Measurements from ENCODE around the gene PDGFRB.

DNA sequence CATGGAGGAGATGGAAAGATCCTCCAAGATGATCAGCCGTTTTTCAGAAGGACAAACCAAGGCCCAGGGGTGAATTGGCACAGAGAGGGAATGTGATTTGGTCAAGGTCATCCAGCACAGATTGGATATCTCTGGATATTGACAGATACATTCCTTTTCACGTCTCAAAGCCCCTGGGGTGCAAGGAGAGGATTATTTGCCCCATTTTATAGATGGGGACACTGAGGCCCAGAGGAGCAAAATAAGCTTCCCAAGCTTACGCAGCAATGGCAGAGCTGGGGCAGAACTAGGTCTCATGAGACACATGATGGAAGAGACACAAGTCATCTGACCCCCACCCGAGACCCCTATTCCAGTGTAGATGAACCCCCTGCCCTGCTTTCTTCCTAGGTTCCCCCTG is 895 bp upstream of the PDGFRB start:
- TF ChIP-seq, protein P1, sequence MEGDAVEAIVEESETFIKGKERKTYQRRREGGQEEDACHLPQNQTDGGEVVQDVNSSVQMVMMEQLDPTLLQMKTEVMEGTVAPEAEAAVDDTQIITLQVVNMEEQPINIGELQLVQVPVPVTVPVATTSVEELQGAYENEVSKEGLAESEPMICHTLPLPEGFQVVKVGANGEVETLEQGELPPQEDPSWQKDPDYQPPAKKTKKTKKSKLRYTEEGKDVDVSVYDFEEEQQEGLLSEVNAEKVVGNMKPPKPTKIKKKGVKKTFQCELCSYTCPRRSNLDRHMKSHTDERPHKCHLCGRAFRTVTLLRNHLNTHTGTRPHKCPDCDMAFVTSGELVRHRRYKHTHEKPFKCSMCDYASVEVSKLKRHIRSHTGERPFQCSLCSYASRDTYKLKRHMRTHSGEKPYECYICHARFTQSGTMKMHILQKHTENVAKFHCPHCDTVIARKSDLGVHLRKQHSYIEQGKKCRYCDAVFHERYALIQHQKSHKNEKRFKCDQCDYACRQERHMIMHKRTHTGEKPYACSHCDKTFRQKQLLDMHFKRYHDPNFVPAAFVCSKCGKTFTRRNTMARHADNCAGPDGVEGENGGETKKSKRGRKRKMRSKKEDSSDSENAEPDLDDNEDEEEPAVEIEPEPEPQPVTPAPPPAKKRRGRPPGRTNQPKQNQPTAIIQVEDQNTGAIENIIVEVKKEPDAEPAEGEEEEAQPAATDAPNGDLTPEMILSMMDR (conservative IDR thresholded peaks at IDR 0.05 in 1 of 2, IDR thresholded peaks at IDR 0.05 in 1 of 2; ENCODE audit: extremely low read depth in 1 of 2, insufficient read depth in 1 of 2, low read depth in 1 of 2, low read length in 2 of 2) = no peak
- TF ChIP-seq EZH2 (IDR thresholded peaks at IDR 0.05; ENCODE audit: borderline replicate concordance, low read length) = no peak
